ENCODE measurements around the gene ATN1.

The ATN1 gene

DNA sequence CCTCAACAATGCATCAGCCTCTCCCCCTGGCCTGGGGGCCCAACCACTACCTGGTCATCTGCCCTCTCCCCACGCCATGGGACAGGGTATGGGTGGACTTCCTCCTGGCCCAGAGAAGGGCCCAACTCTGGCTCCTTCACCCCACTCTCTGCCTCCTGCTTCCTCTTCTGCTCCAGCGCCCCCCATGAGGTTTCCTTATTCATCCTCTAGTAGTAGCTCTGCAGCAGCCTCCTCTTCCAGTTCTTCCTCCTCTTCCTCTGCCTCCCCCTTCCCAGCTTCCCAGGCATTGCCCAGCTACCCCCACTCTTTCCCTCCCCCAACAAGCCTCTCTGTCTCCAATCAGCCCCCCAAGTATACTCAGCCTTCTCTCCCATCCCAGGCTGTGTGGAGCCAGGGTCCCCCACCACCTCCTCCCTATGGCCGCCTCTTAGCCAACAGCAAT lies 8.5 kb downstream of the ATN1 start:
- TF ChIP-seq CREB1 (IDR thresholded peaks at IDR 0.05; ENCODE audit: low read depth): no peak
- TF ChIP-seq, protein P1, sequence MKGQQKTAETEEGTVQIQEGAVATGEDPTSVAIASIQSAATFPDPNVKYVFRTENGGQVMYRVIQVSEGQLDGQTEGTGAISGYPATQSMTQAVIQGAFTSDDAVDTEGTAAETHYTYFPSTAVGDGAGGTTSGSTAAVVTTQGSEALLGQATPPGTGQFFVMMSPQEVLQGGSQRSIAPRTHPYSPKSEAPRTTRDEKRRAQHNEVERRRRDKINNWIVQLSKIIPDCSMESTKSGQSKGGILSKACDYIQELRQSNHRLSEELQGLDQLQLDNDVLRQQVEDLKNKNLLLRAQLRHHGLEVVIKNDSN (IDR thresholded peaks at IDR 0.05): no peak
- no peak for TF ChIP-seq MAX (IDR thresholded peaks at IDR 0.05)
- no peak for TF ChIP-seq REST (IDR thresholded peaks at IDR 0.05; ENCODE audit: low read depth)
- no peak for TF ChIP-seq EP300 (IDR thresholded peaks at IDR 0.05; ENCODE audit: borderline replicate concordance)
- no peak for TF ChIP-seq FOXM1 (IDR thresholded peaks at IDR 0.05; ENCODE audit: borderline replicate concordance, low read depth)
- TF ChIP-seq RAD21 (IDR thresholded peaks at IDR 0.05; ENCODE audit: low read depth): no peak
- TF ChIP-seq YY1 (IDR thresholded peaks at IDR 0.05; ENCODE audit: low read depth): no peak
- no peak for TF ChIP-seq TEAD4 (IDR thresholded peaks at IDR 0.05)
- TF ChIP-seq CEBPB (IDR thresholded peaks at IDR 0.05): no peak
- TF ChIP-seq TCF12 (IDR thresholded peaks at IDR 0.05; ENCODE audit: low read depth): no peak
- TF ChIP-seq TAF1 (IDR thresholded peaks at IDR 0.05; ENCODE audit: low read depth): no peak
- TF ChIP-seq NFIC (IDR thresholded peaks at IDR 0.05): no peak
- TF ChIP-seq ZBTB7A (IDR thresholded peaks at IDR 0.05; ENCODE audit: low read depth): no peak
- no peak for TF ChIP-seq EGR1 (IDR thresholded peaks at IDR 0.05)

GRCh38 chr12:6936636-6937480 lies 9.1 kb downstream of the ATN1 start:
- TF ChIP-seq TCF12 (IDR thresholded peaks at IDR 0.05; ENCODE audit: low read depth) (no peak), ZBTB7A (IDR thresholded peaks at IDR 0.05; ENCODE audit: low read depth) (0 out of 2 replicates have a peak, but pooled peaks have one; percentile 62), CEBPB (IDR thresholded peaks at IDR 0.05) (no peak), RAD21 (IDR thresholded peaks at IDR 0.05; ENCODE audit: low read depth) (no peak)

DNA sequence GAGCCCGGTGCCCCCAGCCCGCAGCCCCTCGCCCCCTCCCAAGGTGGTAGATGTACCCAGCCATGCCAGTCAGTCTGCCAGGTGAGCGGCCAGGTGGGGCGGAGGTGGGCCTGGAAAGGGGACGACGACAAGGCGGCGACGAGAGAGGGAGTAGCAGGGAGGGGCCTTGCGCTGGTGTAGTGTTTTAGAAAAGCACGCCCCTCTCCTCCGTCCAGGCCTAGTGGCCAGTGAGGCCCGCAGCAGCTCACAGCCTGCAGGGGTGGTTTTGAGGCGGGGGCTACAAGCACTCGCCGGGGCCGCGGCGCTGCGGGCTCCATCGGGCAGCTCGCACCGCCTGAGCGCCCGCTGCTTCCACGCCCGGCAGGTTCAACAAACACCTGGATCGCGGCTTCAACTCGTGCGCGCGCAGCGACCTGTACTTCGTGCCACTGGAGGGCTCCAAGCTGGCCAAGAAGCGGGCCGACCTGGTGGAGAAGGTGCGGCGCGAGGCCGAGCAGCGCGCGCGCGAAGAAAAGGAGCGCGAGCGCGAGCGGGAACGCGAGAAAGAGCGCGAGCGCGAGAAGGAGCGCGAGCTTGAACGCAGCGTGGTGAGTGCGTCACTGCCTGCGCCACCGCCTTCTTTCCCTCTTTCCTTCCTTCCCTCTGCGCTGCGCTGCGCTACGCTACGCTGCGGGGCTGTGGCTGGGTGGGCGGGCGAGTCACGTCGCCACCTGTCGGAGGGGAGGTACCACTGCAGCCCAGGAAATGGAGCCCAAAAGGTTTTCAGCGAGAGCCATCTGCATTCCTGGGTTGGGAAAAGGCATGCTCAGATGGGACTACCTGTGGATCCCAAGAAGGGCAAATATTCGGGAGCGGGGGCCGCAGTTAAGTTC lies 10.0 kb downstream of the ATN1 start:
- TF ChIP-seq REST (IDR thresholded peaks at IDR 0.05; ENCODE audit: low read depth) (no peak), CEBPB (IDR thresholded peaks at IDR 0.05) (no peak; the same call in 1 of the 2 replicates), NFIC (IDR thresholded peaks at IDR 0.05) (peak; percentile 41; the same call in 1 of the 2 replicates), CREB1 (IDR thresholded peaks at IDR 0.05; ENCODE audit: low read depth) (peak; percentile 92), TAF1 (IDR thresholded peaks at IDR 0.05; ENCODE audit: low read depth) (peak; percentile 53; the same call in 1 of the 2 replicates), EGR1 (IDR thresholded peaks at IDR 0.05) (peak; percentile 87), TEAD4 (IDR thresholded peaks at IDR 0.05) (peak; percentile 74), YY1 (IDR thresholded peaks at IDR 0.05; ENCODE audit: low read depth) (peak; percentile 83), MAX (IDR thresholded peaks at IDR 0.05) (peak; percentile 96), RAD21 (IDR thresholded peaks at IDR 0.05; ENCODE audit: low read depth) (peak; percentile 47; the same call in 1 of the 2 replicates), FOXM1 (IDR thresholded peaks at IDR 0.05; ENCODE audit: borderline replicate concordance, low read depth) (0 out of 2 replicates have a peak, but pooled peaks have one; percentile 46), ZBTB7A (IDR thresholded peaks at IDR 0.05; ENCODE audit: low read depth) (peak; percentile 20; the same call in 1 of the 2 replicates), EP300 (IDR thresholded peaks at IDR 0.05; ENCODE audit: borderline replicate concordance) (peak; percentile 64; the same call in 1 of the 2 replicates), TCF12 (IDR thresholded peaks at IDR 0.05; ENCODE audit: low read depth) (peak; percentile 81)
- TF ChIP-seq, protein P1 (IDR thresholded peaks at IDR 0.05): peak; percentile 64

DNA sequence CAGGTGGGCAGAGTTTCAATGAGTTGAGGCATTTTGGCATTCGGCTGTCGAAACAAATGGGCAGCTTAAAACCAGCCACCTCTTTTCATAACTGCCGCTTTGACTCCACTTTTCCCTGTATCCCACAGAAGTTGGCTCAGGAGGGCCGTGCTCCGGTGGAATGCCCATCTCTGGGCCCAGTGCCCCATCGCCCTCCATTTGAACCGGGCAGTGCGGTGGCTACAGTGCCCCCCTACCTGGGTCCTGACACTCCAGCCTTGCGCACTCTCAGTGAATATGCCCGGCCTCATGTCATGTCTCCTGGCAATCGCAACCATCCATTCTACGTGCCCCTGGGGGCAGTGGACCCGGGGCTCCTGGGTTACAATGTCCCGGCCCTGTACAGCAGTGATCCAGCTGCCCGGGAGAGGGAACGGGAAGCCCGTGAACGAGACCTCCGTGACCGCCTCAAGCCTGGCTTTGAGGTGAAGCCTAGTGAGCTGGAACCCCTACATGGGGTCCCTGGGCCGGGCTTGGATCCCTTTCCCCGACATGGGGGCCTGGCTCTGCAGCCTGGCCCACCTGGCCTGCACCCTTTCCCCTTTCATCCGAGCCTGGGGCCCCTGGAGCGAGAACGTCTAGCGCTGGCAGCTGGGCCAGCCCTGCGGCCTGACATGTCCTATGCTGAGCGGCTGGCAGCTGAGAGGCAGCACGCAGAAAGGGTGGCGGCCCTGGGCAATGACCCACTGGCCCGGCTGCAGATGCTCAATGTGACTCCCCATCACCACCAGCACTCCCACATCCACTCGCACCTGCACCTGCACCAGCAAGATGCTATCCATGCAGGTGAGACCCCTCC lies 10.8 kb downstream of the ATN1 start:
- TF ChIP-seq FOXM1 (IDR thresholded peaks at IDR 0.05; ENCODE audit: borderline replicate concordance, low read depth) (no peak), REST (IDR thresholded peaks at IDR 0.05; ENCODE audit: low read depth) (no peak), YY1 (IDR thresholded peaks at IDR 0.05; ENCODE audit: low read depth) (no peak), CREB1 (IDR thresholded peaks at IDR 0.05; ENCODE audit: low read depth) (no peak), NFIC (IDR thresholded peaks at IDR 0.05) (no peak), RAD21 (IDR thresholded peaks at IDR 0.05; ENCODE audit: low read depth) (no peak), MAX (IDR thresholded peaks at IDR 0.05) (no peak), TCF12 (IDR thresholded peaks at IDR 0.05; ENCODE audit: low read depth) (no peak), TAF1 (IDR thresholded peaks at IDR 0.05; ENCODE audit: low read depth) (no peak), EGR1 (IDR thresholded peaks at IDR 0.05) (no peak), CEBPB (IDR thresholded peaks at IDR 0.05) (no peak), ZBTB7A (IDR thresholded peaks at IDR 0.05; ENCODE audit: low read depth) (no peak), TEAD4 (IDR thresholded peaks at IDR 0.05) (no peak), EP300 (IDR thresholded peaks at IDR 0.05; ENCODE audit: borderline replicate concordance) (no peak)
- TF ChIP-seq, protein P1 (IDR thresholded peaks at IDR 0.05): no peak
